ENCODE measurements around the gene SND1.

The SND1 gene

GRCh38 chr7:128121711-128122530 is 469.9 kb downstream of the SND1 start:
- no peak for DNase-seq (ENCODE audit: low read depth)
- in situ Hi-C loops (cut with HindIII; ENCODE audit: low sequenced_read_pairs) = no loop called here
- H3K4me3 ChIP-seq (ENCODE audit: low read depth, low read length) = no peak overlapping the region
- TF ChIP-seq CTCF (IDR thresholded peaks at IDR 0.05; ENCODE audit: low read depth, low read length, missing control alignments) = no peak

GRCh38 chr7:128122576-128123290 is 470.7 kb downstream of the SND1 start:
- no peak for DNase-seq (ENCODE audit: low read depth)
- in situ Hi-C loops (cut with HindIII; ENCODE audit: low sequenced_read_pairs) = no loop called here
- H3K4me3 ChIP-seq (ENCODE audit: low read depth, low read length) = no peak overlapping the region
- TF ChIP-seq CTCF (IDR thresholded peaks at IDR 0.05; ENCODE audit: low read depth, low read length, missing control alignments) = no peak

- no peak for DNase-seq (ENCODE audit: low read depth)
- in situ Hi-C loops (cut with HindIII; ENCODE audit: low sequenced_read_pairs) = no loop called here
- H3K4me3 ChIP-seq (ENCODE audit: low read depth, low read length) = no peak overlapping the region
- TF ChIP-seq CTCF (IDR thresholded peaks at IDR 0.05; ENCODE audit: low read depth, low read length, missing control alignments) = no peak
Measured at GRCh38 chr7:128123291-128124037, 471.5 kb downstream of the SND1 start.

- H3K4me3 ChIP-seq (ENCODE audit: low read depth, low read length) = no peak overlapping the region
- no peak for DNase-seq (ENCODE audit: low read depth)
- no peak for TF ChIP-seq CTCF (IDR thresholded peaks at IDR 0.05; ENCODE audit: low read depth, low read length, missing control alignments)
- in situ Hi-C loops (cut with HindIII; ENCODE audit: low sequenced_read_pairs) = no loop called here
Measured at GRCh38 chr7:128124786-128125185, 472.8 kb downstream of the SND1 start.

GRCh38 chr7:128125816-128126215 is 473.8 kb downstream of the SND1 start:
- H3K4me3 ChIP-seq (ENCODE audit: low read depth, low read length) = no peak overlapping the region
- in situ Hi-C loops (cut with HindIII; ENCODE audit: low sequenced_read_pairs) = no loop called here
- no peak for DNase-seq (ENCODE audit: low read depth)
- no peak for TF ChIP-seq CTCF (IDR thresholded peaks at IDR 0.05; ENCODE audit: low read depth, low read length, missing control alignments)

- DNase-seq (ENCODE audit: low read depth) = no peak
- in situ Hi-C loops (cut with HindIII; ENCODE audit: low sequenced_read_pairs) = no loop called here
- H3K4me3 ChIP-seq (ENCODE audit: low read depth, low read length) = no peak overlapping the region
- TF ChIP-seq CTCF (IDR thresholded peaks at IDR 0.05; ENCODE audit: low read depth, low read length, missing control alignments) = no peak
Measured at GRCh38 chr7:128128401-128128800, 476.4 kb downstream of the SND1 start.

Data from astrocyte of the cerebellum (primary cell).